Mucosa of stomach (tissue), 1 donor: ENCODE data around the gene CNTNAP5.

ENCODE experiments used
- H3K27me3 ChIP-seq: one replicate; pipeline ENCODE4 v1.7.0; 2013; ENCODE audit warnings: mild to moderate bottlenecking, low read length; ENCODE audit not compliant: control insufficient read depth, insufficient read depth
- H3K36me3 ChIP-seq: one replicate; pipeline ENCODE4 v1.7.0; 2013; ENCODE audit warnings: low read length; ENCODE audit not compliant: control insufficient read depth, insufficient read depth
- H3K4me1 ChIP-seq: one replicate; pipeline ENCODE4 v1.7.0; 2013; ENCODE audit warnings: mild to moderate bottlenecking, low read length; ENCODE audit not compliant: control insufficient read depth, insufficient read depth
- H3K4me3 ChIP-seq: one replicate; pipeline ENCODE4 v1.7.0; 2013; ENCODE audit warnings: low read length
- H3K9ac ChIP-seq: one replicate; pipeline ENCODE4 v1.7.0; 2013; ENCODE audit warnings: mild to moderate bottlenecking, low read length, moderate library complexity
- H3K9me3 ChIP-seq: one replicate; pipeline ENCODE4 v1.7.0; 2013; ENCODE audit warnings: mild to moderate bottlenecking, low read length, moderate library complexity; ENCODE audit not compliant: control insufficient read depth
- donor health status: Pancreatic carcinoma.

CNTNAP5 gene

DNA sequence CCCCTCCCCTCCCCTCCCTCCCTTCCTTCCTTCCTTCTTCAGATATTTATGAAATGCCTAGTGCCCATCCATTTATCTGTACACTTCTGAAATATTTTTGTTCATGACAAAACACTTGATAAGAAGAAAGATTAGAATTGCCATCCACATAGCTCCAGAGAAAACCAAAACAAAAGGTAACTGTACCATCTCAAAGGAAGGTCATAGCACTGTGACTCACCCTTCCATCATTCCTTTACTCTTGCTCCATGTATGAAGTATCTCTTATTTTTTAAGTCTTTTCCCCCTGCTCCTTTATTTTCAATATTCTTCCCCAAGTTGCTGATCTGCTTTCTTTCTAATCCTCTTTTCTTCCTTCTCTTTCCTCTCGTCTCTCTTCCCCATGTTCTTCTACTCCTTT, 9.9 kb downstream of the CNTNAP5 start:
- Histone ChIP-seq H3K4me3 (no peak overlapping the region), H3K9me3 (no peaks in the 10 kb centered on the region), H3K9ac (no peak overlapping the region), H3K36me3 (no peaks in the 10 kb centered on the region), H3K27me3 (no peaks in the 10 kb centered on the region), H3K4me1 (no peaks in the 10 kb centered on the region)

DNA sequence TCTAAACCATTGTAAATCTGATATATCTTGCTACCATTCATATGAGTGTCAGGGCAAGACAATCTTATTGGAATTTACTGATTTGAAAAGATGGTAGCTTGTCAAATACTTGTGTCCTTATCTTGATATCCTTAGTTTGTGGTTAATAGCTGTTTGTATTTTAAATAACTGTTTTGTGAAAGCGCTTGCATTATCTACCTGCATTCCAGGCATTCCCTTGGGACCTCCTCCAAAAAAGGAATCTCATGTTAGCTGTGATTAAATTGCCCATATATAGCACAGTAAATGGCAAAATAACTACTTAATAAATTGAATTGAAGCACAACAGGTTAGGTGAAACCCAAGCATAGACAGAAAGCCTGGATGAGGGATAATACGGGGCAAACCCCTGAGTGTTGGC, 13.9 kb downstream of the CNTNAP5 start:
- Histone ChIP-seq H3K9ac (no peak overlapping the region), H3K4me1 (no peaks in the 10 kb centered on the region), H3K36me3 (no peaks in the 10 kb centered on the region), H3K4me3 (no peak overlapping the region), H3K27me3 (no peaks in the 10 kb centered on the region), H3K9me3 (no peaks in the 10 kb centered on the region)

DNA sequence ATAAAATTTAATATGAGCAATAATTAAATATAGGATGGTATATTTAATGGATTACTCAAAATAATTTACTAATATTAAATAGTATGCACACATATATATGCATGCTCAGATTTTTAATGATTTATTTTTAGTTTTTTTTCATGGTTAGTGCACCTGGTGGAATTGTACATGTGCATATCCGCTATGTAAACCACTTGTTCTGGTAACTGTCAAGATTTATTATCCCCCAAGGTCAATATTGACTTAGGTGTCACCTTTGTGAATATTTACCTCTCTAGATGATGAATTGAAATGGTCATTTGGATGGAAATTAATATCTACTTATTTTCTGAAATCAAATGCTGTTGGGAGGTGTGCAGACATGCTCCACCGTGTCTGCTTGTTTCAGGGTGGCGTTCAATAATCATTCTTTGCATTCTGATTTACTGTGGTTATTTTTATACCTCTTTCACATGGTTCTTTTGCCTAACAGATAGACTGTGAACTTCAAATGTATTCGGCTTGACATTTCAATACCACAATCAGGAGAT, 14.7 kb downstream of the CNTNAP5 start:
- no peaks in the 10 kb centered on the region for H3K27me3 ChIP-seq
- no peak overlapping the region for H3K4me3 ChIP-seq
- no peak overlapping the region for H3K9ac ChIP-seq
- no peaks in the 10 kb centered on the region for H3K36me3 ChIP-seq
- no peaks in the 10 kb centered on the region for H3K4me1 ChIP-seq
- H3K9me3 ChIP-seq, result no peaks in the 10 kb centered on the region

DNA sequence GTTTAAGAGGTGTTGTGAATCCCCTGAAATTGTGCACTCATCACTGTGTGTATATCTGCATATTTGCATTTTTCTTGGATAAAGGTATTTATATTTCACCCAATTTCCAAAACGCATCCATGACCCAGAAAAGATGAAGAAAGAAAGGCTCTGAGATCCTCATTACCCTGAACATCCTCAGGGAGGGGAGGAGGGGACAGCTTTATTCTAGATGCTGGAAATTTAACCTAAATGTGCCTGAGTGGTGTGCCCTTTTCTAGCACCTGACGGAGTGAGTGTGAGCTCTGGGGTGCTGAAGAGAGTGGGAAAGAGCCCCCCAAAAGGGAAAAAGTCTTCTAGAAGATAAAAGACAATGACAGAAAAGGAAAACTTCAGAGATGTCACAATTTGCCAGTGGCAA, 20.8 kb downstream of the CNTNAP5 start:
- Histone ChIP-seq H3K9ac (no peak overlapping the region), H3K9me3 (no peaks in the 10 kb centered on the region), H3K36me3 (no peaks in the 10 kb centered on the region), H3K4me1 (no peaks in the 10 kb centered on the region), H3K4me3 (no peak overlapping the region), H3K27me3 (no peaks in the 10 kb centered on the region)

DNA sequence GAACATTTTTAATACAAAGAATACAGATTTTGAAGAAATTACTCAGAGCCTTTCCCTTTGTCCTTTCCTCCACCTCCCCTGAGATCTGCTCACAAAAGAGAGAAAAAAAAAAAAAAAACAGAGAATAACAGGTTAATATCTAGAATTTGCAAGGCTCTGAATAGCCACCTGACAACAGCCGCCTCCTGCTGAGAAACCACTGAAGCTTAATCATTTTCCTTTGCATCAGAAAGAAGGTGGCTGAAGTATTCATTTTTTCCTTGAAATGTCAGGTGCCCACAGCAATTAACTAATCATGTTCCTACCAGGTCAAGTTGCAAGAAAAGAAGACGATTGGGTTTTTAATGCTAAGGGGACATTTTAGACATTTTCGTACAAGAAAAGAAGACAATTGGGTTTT, 21.2 kb downstream of the CNTNAP5 start:
- H3K4me3 ChIP-seq, result no peak overlapping the region
- no peaks in the 10 kb centered on the region for H3K27me3 ChIP-seq
- no peak overlapping the region for H3K9ac ChIP-seq

DNA sequence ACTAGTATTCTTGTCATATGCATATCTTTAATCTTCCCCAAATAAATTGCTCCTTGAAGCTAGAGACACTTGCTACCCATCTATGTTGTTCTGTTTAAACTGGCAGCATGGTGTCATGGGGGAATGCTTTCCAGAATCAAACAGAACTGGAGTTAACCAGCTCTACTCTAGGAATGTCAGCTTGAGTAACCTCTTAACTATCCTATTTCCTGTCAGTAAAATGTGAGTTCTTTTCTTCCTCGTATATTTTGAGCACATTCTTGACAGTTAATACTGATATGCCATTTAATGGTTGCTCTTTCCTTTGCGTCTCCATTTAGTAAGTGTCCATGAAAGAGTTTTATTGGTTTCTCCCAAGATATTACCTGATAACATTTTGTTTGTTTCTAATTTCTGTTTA, 23.0 kb downstream of the CNTNAP5 start:
- Histone ChIP-seq H3K4me3 (no peak overlapping the region), H3K36me3 (no peaks in the 10 kb centered on the region), H3K27me3 (no peaks in the 10 kb centered on the region), H3K9ac (no peak overlapping the region), H3K4me1 (no peaks in the 10 kb centered on the region), H3K9me3 (no peaks in the 10 kb centered on the region)

More for the DNA sequence above, 21.2 kb downstream of the CNTNAP5 start:
- Histone ChIP-seq H3K36me3 (no peaks in the 10 kb centered on the region), H3K4me1 (no peaks in the 10 kb centered on the region), H3K9me3 (no peaks in the 10 kb centered on the region)

DNA sequence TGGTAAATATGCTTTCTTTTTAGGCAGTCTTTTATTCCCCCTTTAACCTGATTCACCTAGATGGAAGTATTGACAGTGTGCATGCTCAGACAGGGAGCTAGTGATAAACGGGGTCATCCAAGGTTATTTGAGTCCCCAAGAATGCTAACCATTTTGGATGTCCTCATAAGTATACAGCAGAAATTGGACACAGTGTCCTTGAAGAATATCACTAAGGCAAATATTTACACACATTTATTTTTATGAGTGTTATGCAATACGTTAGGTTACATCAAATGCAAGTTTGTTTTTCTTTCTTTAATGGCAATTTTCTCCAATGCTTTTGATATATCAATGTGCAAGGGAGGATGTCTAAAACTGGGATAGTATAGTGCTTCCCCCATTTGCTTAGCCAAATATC, 23.6 kb downstream of the CNTNAP5 start:
- Histone ChIP-seq H3K36me3 (no peaks in the 10 kb centered on the region), H3K9me3 (no peaks in the 10 kb centered on the region), H3K4me3 (no peak overlapping the region), H3K4me1 (no peaks in the 10 kb centered on the region), H3K27me3 (no peaks in the 10 kb centered on the region), H3K9ac (no peak overlapping the region)

DNA sequence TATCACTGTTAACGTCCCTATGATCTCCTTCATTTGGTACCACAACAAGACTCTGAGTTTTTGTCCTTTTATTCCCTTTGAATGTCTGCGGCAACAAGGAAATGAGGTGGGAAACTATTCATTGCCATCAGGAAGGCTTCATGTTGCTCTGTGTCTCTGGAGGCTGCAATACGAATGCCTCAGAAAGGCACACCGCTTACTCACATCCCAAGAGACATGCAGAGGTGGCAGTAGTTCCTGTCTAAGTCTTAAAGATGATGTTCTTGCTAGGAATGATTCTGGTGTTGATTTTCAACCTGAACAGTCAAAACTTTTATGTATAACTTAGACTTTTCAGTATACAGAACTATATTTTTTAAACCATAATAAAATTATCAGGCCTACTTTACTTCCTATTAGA, 24.0 kb downstream of the CNTNAP5 start:
- Histone ChIP-seq H3K4me3 (no peak overlapping the region), H3K9ac (no peak overlapping the region), H3K36me3 (no peaks in the 10 kb centered on the region), H3K9me3 (no peaks in the 10 kb centered on the region), H3K27me3 (no peaks in the 10 kb centered on the region), H3K4me1 (no peaks in the 10 kb centered on the region)

DNA sequence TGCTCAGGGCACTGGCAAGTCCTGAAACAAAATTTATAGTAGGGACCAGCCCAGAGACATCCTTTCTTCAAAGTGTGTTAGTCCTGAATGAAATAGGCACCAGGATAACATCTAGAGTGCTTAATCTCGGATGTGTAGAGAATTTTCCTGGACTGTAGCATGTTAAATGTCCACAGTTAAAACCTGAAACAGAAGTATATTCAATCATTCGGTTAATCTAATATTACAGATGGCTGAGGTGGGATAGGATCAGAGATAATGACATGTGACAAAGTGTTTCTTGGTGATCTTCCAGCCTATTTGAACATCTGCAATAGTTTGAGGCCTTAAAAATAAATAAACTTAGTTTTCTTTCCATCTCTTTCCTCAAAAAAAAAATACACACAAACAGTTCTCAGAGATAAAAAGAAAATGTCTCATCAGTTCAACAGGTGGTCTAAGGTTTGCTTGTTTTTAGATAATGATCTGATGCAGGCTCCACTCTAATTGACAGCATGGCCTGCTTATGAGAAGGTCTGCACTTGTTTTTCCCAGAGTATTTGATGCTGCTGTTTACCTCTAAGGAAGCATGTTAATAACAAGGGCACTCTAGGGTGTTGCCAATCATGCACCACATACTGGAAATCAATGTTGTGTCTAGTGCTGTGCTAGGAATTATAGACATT, 25.9 kb downstream of the CNTNAP5 start:
- Histone ChIP-seq H3K27me3 (no peaks in the 10 kb centered on the region), H3K36me3 (no peaks in the 10 kb centered on the region), H3K9ac (no peak overlapping the region), H3K4me3 (no peak overlapping the region), H3K4me1 (no peaks in the 10 kb centered on the region), H3K9me3 (no peaks in the 10 kb centered on the region)

DNA sequence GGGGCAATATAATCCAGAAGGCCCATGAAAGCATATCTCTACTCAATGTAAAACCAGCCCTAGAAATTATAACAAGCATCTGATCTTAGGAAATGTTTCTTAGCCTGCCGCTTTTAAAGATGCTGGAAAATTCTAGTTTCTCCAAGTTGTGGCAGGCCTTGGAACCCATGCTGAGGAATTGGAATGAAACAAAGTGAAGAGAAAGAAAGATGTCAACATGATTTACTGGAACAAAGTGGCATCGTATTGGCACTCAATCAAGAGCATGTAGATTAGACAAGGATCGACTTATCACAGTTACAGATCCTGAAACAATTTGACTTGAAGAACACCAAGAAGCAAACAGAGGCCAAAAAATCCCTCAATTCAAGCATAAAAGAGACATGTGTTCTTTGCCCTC, 28.7 kb downstream of the CNTNAP5 start:
- Histone ChIP-seq H3K4me3 (no peak overlapping the region), H3K4me1 (no peaks in the 10 kb centered on the region), H3K9me3 (no peaks in the 10 kb centered on the region)

DNA sequence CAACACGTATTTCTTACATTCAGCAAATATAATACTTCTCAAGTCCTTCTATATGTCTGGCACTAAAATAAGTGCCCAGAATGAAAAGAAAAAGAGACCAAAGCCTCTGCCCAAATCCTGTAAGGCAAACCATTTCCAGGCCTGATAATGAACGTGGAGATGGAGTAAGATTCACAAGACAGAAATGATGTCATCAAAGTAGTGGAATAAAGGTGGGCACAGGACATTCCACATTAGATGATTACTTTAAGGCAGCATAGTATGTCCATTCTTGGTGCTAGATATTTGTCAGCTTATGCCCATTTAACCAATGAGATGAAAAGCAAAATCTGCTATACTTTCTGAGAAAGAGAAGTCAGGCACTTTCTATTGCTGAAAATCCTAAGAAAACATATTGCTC, 38.5 kb downstream of the CNTNAP5 start:
- H3K36me3 ChIP-seq, result no peaks in the 10 kb centered on the region
- H3K9ac ChIP-seq, result no peak overlapping the region
- no peaks in the 10 kb centered on the region for H3K27me3 ChIP-seq
- no peaks in the 10 kb centered on the region for H3K4me1 ChIP-seq
- H3K4me3 ChIP-seq, result no peak overlapping the region
- no peaks in the 10 kb centered on the region for H3K9me3 ChIP-seq

More for the DNA sequence above, 28.7 kb downstream of the CNTNAP5 start:
- Histone ChIP-seq H3K9ac (no peak overlapping the region), H3K27me3 (no peaks in the 10 kb centered on the region), H3K36me3 (no peaks in the 10 kb centered on the region)

DNA sequence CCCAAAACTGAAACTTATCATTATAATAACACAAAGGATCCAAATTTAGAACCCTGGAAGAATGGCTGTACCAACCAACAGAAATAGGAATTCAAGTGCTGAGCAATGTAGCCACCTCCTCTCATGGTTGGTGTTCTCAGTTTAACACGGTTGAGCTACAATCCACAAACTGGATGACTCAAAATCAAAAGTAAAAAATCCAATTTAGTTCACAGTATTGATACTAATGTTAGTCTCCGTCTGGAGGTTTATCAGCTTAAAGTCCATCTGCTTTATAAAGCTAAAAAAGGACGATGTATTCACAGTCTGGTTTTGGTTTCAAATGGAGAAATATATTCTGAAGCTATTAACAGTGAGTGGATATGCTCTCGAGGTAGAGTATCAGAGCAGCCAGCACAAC, 40.5 kb downstream of the CNTNAP5 start:
- H3K4me3 ChIP-seq, result no peak overlapping the region
- H3K9ac ChIP-seq, result no peak overlapping the region
- no peaks in the 10 kb centered on the region for H3K27me3 ChIP-seq
- H3K9me3 ChIP-seq, result no peaks in the 10 kb centered on the region
- H3K4me1 ChIP-seq, result no peaks in the 10 kb centered on the region
- no peaks in the 10 kb centered on the region for H3K36me3 ChIP-seq

DNA sequence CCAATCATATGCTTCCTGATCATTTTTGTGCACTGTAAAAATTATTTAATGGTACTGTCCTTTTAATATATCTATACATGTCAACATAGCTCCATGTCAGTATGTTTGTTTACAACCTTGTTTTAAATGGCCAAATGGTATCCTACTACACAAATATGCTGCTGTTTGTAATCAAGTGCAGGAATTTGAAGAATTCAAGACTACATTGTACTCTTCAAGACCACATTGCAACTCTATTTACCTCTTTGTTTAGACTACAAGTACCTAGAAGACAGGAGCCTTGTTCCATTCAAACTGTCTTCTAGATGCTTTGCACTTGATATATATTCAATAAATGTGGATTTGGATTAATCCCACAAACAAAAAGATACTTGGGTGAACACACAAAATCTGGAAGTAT, 41.7 kb downstream of the CNTNAP5 start:
- no peak overlapping the region for H3K4me3 ChIP-seq
- H3K27me3 ChIP-seq, result no peaks in the 10 kb centered on the region
- no peaks in the 10 kb centered on the region for H3K36me3 ChIP-seq
- no peak overlapping the region for H3K9ac ChIP-seq
- no peaks in the 10 kb centered on the region for H3K4me1 ChIP-seq
- no peaks in the 10 kb centered on the region for H3K9me3 ChIP-seq
